HFF-Myc (cell line): ENCODE data around the gene DISC1.

Experiments
- DNase-seq: peaks from one replicate; pipeline ENCODE4 v3.0.0-alpha.2; 2011; ENCODE audit warnings: low read depth; ENCODE audit errors: extremely low read depth
- H3K4me3 ChIP-seq: replicated peaks from 2 replicates; pipeline ENCODE4 v1.5.1; 2011; ENCODE audit warnings: low read depth, mild to moderate bottlenecking, control low read depth, low read length
- CTCF ChIP-seq: IDR thresholded peaks from 2 replicates; pipeline ENCODE4 v1.5.1; 2012; ENCODE audit warnings: mild to moderate bottlenecking, low read depth, low read length, control low read depth; ENCODE audit errors: missing control alignments

The DISC1 gene

DNA sequence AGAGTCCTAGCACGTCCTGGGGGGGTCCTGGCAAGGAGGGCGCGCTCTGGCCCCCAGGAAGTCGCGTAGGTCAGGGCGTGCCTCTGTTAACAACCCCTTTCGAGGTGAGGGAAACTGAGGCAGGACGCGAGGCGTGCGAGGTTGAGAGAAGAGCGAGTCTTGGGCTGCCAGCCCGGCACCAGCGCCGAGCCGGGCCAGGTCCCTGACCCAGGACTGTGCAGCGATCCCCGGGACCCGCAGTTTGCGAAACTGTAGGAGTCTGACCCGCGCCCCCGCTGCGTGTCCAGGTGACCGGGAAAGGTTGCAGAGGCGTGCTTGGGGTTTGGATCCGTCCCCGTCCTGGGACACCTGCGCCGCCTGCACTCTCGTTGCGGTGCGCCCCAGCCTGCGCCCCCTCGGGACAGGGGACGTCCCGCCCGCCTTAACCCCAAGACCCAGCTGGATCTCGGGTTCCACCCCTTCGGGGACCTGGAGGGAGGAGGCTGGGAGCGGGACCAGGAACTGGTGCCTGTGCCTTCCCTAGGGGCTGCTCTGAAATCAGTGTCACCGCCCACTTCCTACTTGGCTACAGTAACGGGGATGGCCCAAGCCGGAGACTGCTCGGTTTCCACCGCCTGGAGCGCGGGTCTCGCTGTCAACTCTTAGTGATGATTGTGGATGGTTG, 493 bp downstream of the DISC1 start:
- no peak for DNase-seq
- peak overlapping the region; percentile 63 for H3K4me3 ChIP-seq
- TF ChIP-seq CTCF: no peak

DNA sequence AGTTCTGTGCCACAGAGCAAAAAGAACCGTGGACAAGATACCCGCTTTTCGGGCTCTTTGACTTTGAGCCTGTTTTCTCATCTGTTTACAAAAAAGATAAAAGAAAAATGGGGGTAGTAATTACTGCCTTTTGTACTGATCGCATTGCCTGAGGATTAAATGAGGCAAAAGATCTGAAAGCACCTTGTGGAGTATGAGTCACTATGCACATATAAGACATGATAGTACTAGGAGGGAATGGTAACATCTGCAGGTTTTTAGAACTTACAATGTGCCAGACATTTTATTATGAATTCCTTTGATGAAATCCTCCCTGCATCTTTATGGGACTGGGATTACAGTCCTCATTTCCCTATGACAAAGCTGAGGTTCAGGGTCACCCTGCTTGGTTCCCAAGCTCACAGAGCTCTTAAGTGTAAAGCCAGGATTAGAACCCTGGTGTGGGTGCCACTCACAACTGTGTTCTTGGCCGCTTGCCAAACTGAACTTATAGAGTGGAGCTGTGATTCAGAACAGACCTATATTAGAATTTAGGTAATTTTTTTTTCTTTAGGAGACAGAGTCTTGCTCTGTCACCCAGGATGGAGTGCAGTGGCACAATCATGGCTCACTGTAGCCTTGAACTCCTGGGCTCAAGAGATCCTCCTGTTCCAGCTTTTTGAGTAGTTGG, 1.8 kb downstream of the DISC1 start:
- no peak for TF ChIP-seq CTCF
- H3K4me3 ChIP-seq: peak overlapping the region; percentile 63; the same call in 1 of the 2 replicates
- DNase-seq: no peak

- DNase-seq: no peak
- TF ChIP-seq CTCF: no peak
- no peak overlapping the region for H3K4me3 ChIP-seq
These were observed 2.5 kb downstream of the DISC1 start for GRCh38 chr1:231629132-231629531.

GRCh38 chr1:231630558-231631205, 4.1 kb downstream of the DISC1 start:
- no peak for DNase-seq
- H3K4me3 ChIP-seq: no peak overlapping the region; the same call in 1 of the 2 replicates
- no peak for TF ChIP-seq CTCF

DNA sequence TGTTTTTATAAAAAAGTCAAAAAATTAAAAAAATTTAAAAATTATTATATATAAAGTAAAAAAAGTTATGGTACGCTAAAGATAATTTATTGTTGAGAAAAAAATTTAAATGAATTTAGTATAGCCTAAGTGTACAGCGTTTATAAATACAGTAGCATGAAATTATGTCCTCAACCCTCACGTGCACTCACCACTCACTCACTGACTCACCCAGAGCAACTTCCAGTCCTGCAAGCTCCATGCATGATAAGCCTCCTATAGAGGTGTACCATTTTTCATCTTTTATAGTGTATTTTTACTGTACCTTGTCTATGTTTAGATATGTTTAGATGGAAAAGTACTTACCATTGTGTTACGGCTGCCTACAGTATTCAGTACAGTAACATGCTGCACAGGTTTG, 5.1 kb downstream of the DISC1 start:
- no peak overlapping the region for H3K4me3 ChIP-seq
- DNase-seq: no peak
- TF ChIP-seq CTCF: no peak

DNA sequence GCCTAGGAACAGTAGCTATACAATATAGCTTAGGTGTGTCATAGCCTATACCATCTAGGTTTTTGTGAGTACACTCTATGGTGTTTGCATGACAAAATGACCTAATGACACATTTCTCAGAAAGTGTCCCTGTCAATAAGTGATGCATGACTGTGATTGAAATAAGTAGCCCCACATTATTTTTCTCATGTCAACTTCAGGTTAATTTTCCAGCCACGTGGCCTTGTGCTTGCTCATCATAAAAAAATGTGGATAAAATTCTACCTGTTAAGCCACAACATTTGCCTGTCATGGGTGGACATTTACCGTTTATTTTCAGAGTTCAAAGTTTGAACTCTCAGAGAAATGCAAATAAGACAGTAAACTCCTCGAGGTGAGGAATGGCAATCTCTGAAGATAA, 5.5 kb downstream of the DISC1 start:
- DNase-seq: no peak
- no peak for TF ChIP-seq CTCF

More for the DNA sequence above, 5.5 kb downstream of the DISC1 start:
- no peak overlapping the region for H3K4me3 ChIP-seq
